HepG2 (cell line): Measurements from ENCODE around the gene TLCD5. TPM values are rescaled to one million over a fixed set of nuclear protein-coding genes. Genes with fewer than 3 reads are reported as not detected.
A peak's percentile ranks its signal among the peaks of the same experiment; 100 is the strongest.

Experiments used
- ATAC-seq: fragments of 200-7000 bp; cut with Tn5 transposase; 3 replicates; pipeline ENCODE4 v1.9.1; 2020; ENCODE audit warnings: mild to moderate bottlenecking, moderate library complexity
- BruUV-seq: library from RNA; stranded (reverse); fragments of 400-500 nt; replicated peaks from 2 replicates; lab custom pipeline; 2021; lab: Mats Ljungman, UMichigan
- CTCF ChIA-PET: fragments of 300-600 bp; formaldehyde crosslinking; extraction: SDS; loops from one replicate; lab custom pipeline; 2021; ENCODE audit warnings: low total read pairs, inconsistent platforms, low intra/inter-chr PET ratio; lab: Yijun Ruan, JAX
- POLR2A ChIA-PET: fragments of 350-600 bp; sonication (Branson Sonifier 250); formaldehyde crosslinking; loops from one replicate; lab custom pipeline; 2020; ENCODE audit warnings: antibody characterized with exemption, inconsistent platforms; lab: Yijun Ruan, JAX
- DNase-seq: peaks from one replicate; pipeline ENCODE4 v3.0.0-alpha.2; 2015; ENCODE audit warnings: low spot score
- FAIRE-seq: peaks from 3 replicates; lab custom pipeline; 2011; peaks lifted over from hg19 to GRCh38; lab: Jason Lieb, UNC
- H2AFZ ChIP-seq: one replicate; pipeline ENCODE4 v1.6.1; 2011; ENCODE audit warnings: low read length, inconsistent platforms
- H3K27ac ChIP-seq: fragments of 300-600 bp; 3 replicates; pipeline ENCODE4 v1.8.0; 2011; ENCODE audit warnings: mixed run types, mild to moderate bottlenecking, mixed read lengths, low read length, inconsistent platforms; ENCODE audit not compliant: insufficient read depth; ENCODE audit errors: extremely low read length
- H3K27me3 ChIP-seq, 2 experiments: fragments of 200-600 bp in 1 of 2; 2 replicates in 1 of 2; 3 replicates in 1 of 2; pipeline versions ENCODE4 v1.6.0 to v1.8.0; 2011; ENCODE audit warnings: low read length in 2 of 2, mild to moderate bottlenecking in 2 of 2, moderate library complexity in 2 of 2, inconsistent platforms in 1 of 2; ENCODE audit not compliant: insufficient read depth in 2 of 2, control insufficient read depth in 1 of 2
- H3K36me3 ChIP-seq, 2 experiments: fragments of 200-600 bp in 1 of 2; replicated peaks in 1 of 2; 2 replicates in 1 of 2; 3 replicates in 1 of 2; pipeline versions ENCODE4 v1.5.1 to v1.8.0; 2011; ENCODE audit warnings: low read length in 2 of 2, inconsistent platforms in 1 of 2; ENCODE audit not compliant: insufficient read depth in 2 of 2, control insufficient read depth in 1 of 2
- H3K4me1 ChIP-seq: 2 replicates; pipeline ENCODE4 v1.5.1; 2012; ENCODE audit warnings: low read length, inconsistent platforms; ENCODE audit not compliant: insufficient read depth
- H3K4me2 ChIP-seq: 2 replicates; pipeline ENCODE4 v1.6.0; 2011; ENCODE audit warnings: low read depth, low read length, inconsistent platforms
- H3K4me3 ChIP-seq, 3 experiments: fragments of 200-600 bp in 1 of 3; sonication (generic), shearing (Covaris generic) in 1 of 3; replicated peaks in 1 of 3; 2 replicates each; pipeline ENCODE4 v1.5.1; 2011 to 2016; ENCODE audit warnings: low read length in 3 of 3, inconsistent platforms in 2 of 3, low read depth in 2 of 3, mild to moderate bottlenecking in 2 of 3, control low read depth in 1 of 3, mixed read lengths in 1 of 3; ENCODE audit not compliant: insufficient read depth in 1 of 3
- H3K79me2 ChIP-seq: one replicate; pipeline ENCODE4 v1.6.1; 2011; ENCODE audit warnings: low read length, inconsistent platforms; ENCODE audit not compliant: insufficient read depth
- H3K9ac ChIP-seq: 2 replicates; pipeline ENCODE4 v1.6.0; 2011; ENCODE audit warnings: mild to moderate bottlenecking, low read depth, low read length, inconsistent platforms; ENCODE audit not compliant: insufficient read depth
- H3K9me3 ChIP-seq: 2 replicates; pipeline ENCODE4 v1.5.1; 2012; ENCODE audit warnings: mild to moderate bottlenecking, low read length
- H4K20me1 ChIP-seq: 2 replicates; pipeline ENCODE4 v1.6.0; 2011; ENCODE audit warnings: inconsistent platforms, mild to moderate bottlenecking, low read length, moderate library complexity; ENCODE audit not compliant: insufficient read depth
- HOXA3 ChIP-seq: sonication (generic); formaldehyde crosslinking; IDR thresholded peaks from 2 replicates; pipeline ENCODE4 v1.5.0; 2020; ENCODE audit warnings: missing genetic modification reagents
- KAT8 ChIP-seq: IDR thresholded peaks from 2 replicates; pipeline ENCODE4 v1.6.1; 2016; ENCODE audit warnings: missing genetic modification reagents, missing compliant biosample characterization
- KDM5A ChIP-seq: fragments of 200-600 bp; sonication (generic); IDR thresholded peaks from 2 replicates; pipeline ENCODE4 v1.7.0; 2018; ENCODE audit warnings: antibody characterized with exemption, mild to moderate bottlenecking, low read length, borderline replicate concordance
- MATR3 ChIP-seq: sonication (generic); formaldehyde crosslinking; IDR thresholded peaks from 2 replicates; pipeline ENCODE4 v1.4.0; 2020; ENCODE audit warnings: missing genetic modification reagents
- MYPOP ChIP-seq: sonication (generic); formaldehyde crosslinking; IDR thresholded peaks from 2 replicates; pipeline ENCODE4 v1.8.1; 2023; ENCODE audit warnings: mild to moderate bottlenecking, moderate library complexity, missing genetic modification reagents
- ZBTB46 ChIP-seq: sonication (generic); formaldehyde crosslinking; IDR thresholded peaks from 2 replicates; pipeline ENCODE4 v1.4.0; 2020; ENCODE audit warnings: mild to moderate bottlenecking, missing genetic modification reagents, borderline replicate concordance
- ZFP62 ChIP-seq: sonication (generic); formaldehyde crosslinking; IDR thresholded peaks from 2 replicates; pipeline ENCODE4 v1.4.0; 2020; ENCODE audit warnings: missing genetic modification reagents
- ZNF543 ChIP-seq: sonication (generic); formaldehyde crosslinking; IDR thresholded peaks from 2 replicates; pipeline ENCODE4 v1.4.0; 2020; ENCODE audit warnings: mild to moderate bottlenecking, missing genetic modification reagents
- WGBS: methylation state at CpG from one replicate; pipeline ENCODE4 v1.1.6; 2017; ENCODE audit warnings: low lambda C conversion rate; 5-methylcytosine and 5-hydroxymethylcytosine counted together
- in situ Hi-C: cut with HindIII; loops from 2 replicates; pipeline ENCODE4 v1.10.0; 2017; ENCODE audit warnings: low pct_unique_long_range_greater_than_20kb; ENCODE audit not compliant: extremely low pct_ligation_motif_present
- intact Hi-C: fragments of 100-400 bp; cut with micrococcal nuclease; formaldehyde crosslinking; loops from one replicate; pipeline ENCODE4 v1.10.0; 2022; ENCODE audit not compliant: unreplicated experiment
- polyA plus RNA-seq, 8 experiments: library from polyadenylated mRNA; depleted of rRNA in 3 of 8; stranded (reverse) in 7 of 8; unstranded in 1 of 8; fragments of >200 nt; fragmentation: Illumina TruSeq in 4 of 8; extraction: Trizol in 4 of 8; gene quantifications; 2 replicates each; pipeline versions ENCODE4 v1.2.1 to v1.2.3, GENCODE V29; 2011 to 2016; ENCODE audit warnings: low read depth in 4 of 8, missing spikeins in 1 of 8, mixed read lengths in 1 of 8; ENCODE audit not compliant: insufficient read depth in 1 of 8
- total RNA-seq, 5 experiments: library from RNA; depleted of rRNA; stranded (reverse); fragments of >200 nt; fragmentation: Illumina TruSeq; extraction: Trizol; gene quantifications; 2 replicates each; pipeline ENCODE4 v1.2.3, GENCODE V29; 2016; ENCODE audit warnings: low read depth in 1 of 5

TLCD5 gene
- total and polyA plus RNA-seq, 2 of the 13 experiments (the other 11 are each of a cell fraction or from before 2014, with no cell fraction given) = 6.1 to 7.6 TPM

DNA sequence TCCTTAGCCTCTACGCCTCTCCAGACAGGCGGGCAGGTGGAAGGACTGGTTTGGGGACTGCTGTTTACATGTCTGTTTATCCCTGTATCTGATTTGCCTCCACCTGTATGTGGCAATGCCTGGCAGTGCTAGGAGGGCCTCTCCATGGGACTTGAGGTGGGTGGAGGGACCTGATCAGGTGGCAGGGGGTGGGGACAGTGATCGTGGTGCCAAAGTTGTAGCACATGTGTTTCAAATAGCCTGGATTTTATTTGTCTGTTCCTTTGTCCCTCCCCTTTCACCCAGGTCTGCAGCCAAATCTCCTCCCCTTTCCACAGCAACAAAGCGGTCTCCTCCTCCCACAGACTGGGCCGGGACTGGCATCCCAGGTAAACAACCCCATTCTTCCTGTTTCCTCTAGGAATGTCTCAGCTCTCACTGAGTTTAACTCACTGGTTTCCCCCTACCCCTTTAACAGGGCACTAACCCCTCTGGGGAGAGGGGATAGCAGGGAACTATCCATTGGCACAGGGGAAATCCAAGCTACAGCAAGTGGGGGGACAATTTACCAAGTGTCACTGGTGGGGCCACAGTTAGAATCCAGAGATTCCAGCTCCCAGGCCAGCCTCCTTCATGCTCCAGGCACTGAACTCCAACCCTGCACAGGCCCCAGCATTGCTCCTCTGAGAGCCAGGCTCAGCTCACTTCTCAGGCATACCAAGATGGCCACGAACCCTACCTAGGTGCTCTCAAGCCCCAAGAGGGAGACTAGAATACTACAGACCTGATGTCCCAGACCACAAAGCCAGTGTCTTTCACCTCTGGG lies 22.9 kb upstream of the TLCD5 start:
- ChIA-PET CTCF (interaction anchor here (1.3 to 3.5 kb wide), 4 partner anchors 63 to 133 kb away, joined by 3 to 63 read pairs (median 8); partner anchors contain the start of gene POU2F3), POLR2A (interaction anchor here (1.4 kb wide), 1 partner anchor 117 kb away, joined by 3 read pairs; no protein-coding TSS in a partner anchor)
- no TSS peak for BruUV-seq
- ATAC-seq (peak; percentile 17), FAIRE-seq (no peak), DNase-seq (no peak)
- Histone ChIP-seq H3K36me3 (no peaks in the 10 kb centered on the region), H3K27ac (no peak overlapping the region), H3K4me1 (no peaks in the 10 kb centered on the region), H3K9me3 (no peaks in the 10 kb centered on the region), H3K27me3 (peaks cover 0 to 63% of the 10 kb centered on the region in 2 experiments; a peak in 4 of 5 replicates), H2AFZ (no peak overlapping the region), H3K9ac (no peak overlapping the region), H4K20me1 (no peaks in the 10 kb centered on the region), H3K4me3 (no peak overlapping the region), H3K79me2 (no peaks in the 10 kb centered on the region), H3K4me2 (no peak overlapping the region)
- no peak for TF ChIP-seq KAT8 (CRISPR knock-in tag)
- TF ChIP-seq ZNF543 (CRISPR knock-in tag) = no peak
- TF ChIP-seq KDM5A = no peak
- TF ChIP-seq HOXA3 (CRISPR knock-in tag) = no peak
- no peak for TF ChIP-seq MYPOP (CRISPR knock-in tag)
- no peak for TF ChIP-seq ZFP62 (CRISPR knock-in tag)
- no peak for TF ChIP-seq MATR3 (CRISPR knock-in tag)
- TF ChIP-seq ZBTB46 (CRISPR knock-in tag) = no peak
- 17% methylated on average over 5 of the region's 6 CpGs for WGBS
- intact Hi-C loops (no loop called here), in situ Hi-C loops (loop anchor here (5.0 kb wide), 1 partner anchor 130 kb away; no protein-coding TSS in a partner anchor)
